GM19324 (cell line): ENCODE data around the gene CMKLR1.

Experiments used
- ATAC-seq: cut with Tn5 transposase; IDR thresholded peaks from one replicate; pipeline ENCODE4 v1.9.1; 2021; ENCODE audit warnings: mild to moderate bottlenecking, moderate library complexity; ENCODE audit not compliant: unreplicated experiment, low FRiP score

The CMKLR1 gene

GRCh38 chr12:108239378-108239777 is 99.7 kb downstream of the CMKLR1 start:
- no peak for ATAC-seq

GRCh38 chr12:108238474-108238873 is 100.6 kb downstream of the CMKLR1 start:
- ATAC-seq: no peak
